LNCAP (cell line): Measurements from ENCODE around the gene SNN.

Experiments
- TF ChIP-seq, protein P1 (sequence below): fragments of 450-650 bp; IDR thresholded peaks from 2 replicates; pipeline ENCODE4 v1.5.1; 2017; ENCODE audit warnings: mild to moderate bottlenecking

SNN gene

DNA sequence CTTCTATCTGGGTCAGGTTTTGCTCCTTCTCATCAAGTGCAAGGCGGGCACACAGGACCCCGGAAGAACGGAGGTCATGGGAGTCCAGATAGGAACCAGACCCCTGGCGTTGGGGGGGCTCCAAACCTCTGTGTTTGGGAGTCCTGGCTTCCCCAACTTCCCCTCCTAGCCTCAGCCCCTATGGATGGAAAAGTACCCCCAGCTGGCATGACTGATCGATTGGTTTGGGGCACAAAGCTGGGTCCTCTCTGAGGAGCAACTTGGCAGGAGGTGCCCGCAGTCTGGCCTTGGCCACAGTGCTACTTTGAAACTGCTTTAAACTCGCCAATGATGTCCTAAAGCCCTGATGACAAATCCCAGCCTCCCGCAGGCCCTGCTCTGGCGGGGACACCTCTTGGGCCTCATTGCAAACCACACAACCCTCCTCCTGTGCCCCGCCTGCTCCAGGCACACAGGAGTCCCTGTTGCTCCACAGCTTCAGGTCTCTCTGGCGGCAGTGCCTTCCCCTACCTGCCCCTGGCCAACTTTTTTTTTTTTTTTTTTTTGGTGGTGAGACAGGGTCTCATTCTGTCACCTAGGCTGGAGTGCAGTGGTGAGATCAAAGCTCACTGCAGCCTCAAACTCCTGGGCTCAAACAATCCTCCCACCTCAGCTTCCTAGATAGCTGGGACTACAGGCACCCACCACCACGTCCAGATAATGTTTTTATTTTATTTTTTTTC lies 38.0 kb upstream of the SNN start:
- TF ChIP-seq, protein P1, sequence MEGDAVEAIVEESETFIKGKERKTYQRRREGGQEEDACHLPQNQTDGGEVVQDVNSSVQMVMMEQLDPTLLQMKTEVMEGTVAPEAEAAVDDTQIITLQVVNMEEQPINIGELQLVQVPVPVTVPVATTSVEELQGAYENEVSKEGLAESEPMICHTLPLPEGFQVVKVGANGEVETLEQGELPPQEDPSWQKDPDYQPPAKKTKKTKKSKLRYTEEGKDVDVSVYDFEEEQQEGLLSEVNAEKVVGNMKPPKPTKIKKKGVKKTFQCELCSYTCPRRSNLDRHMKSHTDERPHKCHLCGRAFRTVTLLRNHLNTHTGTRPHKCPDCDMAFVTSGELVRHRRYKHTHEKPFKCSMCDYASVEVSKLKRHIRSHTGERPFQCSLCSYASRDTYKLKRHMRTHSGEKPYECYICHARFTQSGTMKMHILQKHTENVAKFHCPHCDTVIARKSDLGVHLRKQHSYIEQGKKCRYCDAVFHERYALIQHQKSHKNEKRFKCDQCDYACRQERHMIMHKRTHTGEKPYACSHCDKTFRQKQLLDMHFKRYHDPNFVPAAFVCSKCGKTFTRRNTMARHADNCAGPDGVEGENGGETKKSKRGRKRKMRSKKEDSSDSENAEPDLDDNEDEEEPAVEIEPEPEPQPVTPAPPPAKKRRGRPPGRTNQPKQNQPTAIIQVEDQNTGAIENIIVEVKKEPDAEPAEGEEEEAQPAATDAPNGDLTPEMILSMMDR = no peak

GRCh38 chr16:11630768-11631056 lies 37.5 kb upstream of the SNN start:
- TF ChIP-seq, protein P1 = no peak

- TF ChIP-seq, protein P1 = no peak
These were observed 37.0 kb upstream of the SNN start for GRCh38 chr16:11631214-11631613.

DNA sequence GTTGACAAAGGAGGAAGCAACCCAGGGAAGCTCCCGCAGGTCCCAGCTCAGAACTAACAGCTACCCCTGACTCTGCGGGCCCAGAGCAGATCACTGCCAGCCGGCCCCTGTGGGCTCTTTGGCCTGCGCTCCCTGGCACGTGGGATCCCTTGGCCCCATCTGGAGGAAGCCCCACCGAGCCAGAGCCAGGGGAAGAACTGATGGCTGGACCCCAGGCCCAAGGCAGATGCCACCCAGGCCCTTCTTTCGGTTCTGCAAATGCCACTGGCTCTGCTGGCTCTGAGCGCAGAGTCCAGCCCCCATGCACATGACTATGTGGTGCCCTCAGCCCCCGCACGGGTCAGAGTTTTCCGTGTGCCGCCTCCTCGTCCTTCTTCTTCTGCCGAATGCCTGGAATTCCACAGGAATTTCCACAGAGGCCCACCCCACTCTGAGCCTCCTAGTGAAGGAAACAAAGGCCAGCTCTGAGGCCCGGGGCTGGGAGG lies 35.8 kb upstream of the SNN start:
- TF ChIP-seq, protein P1 = no peak

GRCh38 chr16:11633113-11633512 lies 35.1 kb upstream of the SNN start:
- TF ChIP-seq, protein P1 = no peak

DNA sequence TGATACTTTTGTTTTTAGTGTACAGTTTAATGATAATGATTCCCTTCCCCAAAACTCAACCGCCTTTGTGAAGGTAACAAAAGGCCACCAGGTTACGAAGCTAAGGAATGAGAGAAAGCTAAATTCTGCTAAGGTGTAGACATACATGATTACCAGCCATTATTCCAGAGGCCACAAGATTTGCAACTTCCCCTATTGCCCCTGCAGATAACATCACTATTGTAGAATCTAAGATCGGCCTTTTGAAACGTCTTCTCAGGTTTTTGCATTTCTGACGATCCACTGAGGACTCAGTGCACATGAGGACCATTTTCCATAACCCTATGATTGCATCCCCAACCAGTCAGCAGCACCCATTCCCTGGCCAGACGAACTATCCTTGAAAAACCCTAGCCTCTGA lies 33.9 kb upstream of the SNN start:
- TF ChIP-seq, protein P1 = no peak

GRCh38 chr16:11635113-11635652 lies 33.1 kb upstream of the SNN start:
- TF ChIP-seq, protein P1 = no peak
